EH (cell line): ENCODE results near the gene LRRC74A.
"Not testable (repeated sequence)": the region's sequence is repeated elsewhere in the genome, so short reads cannot be mapped to it uniquely, and the experiment has no call there.

Experiments
- DNase-seq: peaks from one replicate; pipeline ENCODE4 v3.0.0-alpha.2; 2015; ENCODE audit warnings: low read depth

LRRC74A gene

DNA sequence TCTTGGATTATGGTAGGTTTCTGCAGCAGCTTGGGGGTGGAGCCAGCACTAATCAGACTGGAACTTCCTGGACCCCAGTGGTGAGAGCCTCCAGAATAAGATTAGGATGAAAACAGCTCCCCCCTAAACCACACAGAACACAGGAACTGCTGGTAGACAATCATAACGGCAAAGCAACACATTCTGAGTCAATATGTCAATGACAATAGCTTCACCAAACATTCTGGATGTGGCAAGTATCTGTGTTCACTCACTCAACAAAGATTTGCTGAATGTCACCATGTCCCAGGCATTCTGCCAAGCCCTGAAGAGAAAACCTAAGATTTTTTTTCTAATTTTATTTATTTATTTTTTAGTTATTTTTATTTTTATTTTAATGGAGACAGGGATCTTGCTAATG lies 65.2 kb downstream of the LRRC74A start:
- peak; percentile 59 for DNase-seq

GRCh38 chr14:76894308-76894707 lies 68.1 kb downstream of the LRRC74A start:
- no peak for DNase-seq

DNA sequence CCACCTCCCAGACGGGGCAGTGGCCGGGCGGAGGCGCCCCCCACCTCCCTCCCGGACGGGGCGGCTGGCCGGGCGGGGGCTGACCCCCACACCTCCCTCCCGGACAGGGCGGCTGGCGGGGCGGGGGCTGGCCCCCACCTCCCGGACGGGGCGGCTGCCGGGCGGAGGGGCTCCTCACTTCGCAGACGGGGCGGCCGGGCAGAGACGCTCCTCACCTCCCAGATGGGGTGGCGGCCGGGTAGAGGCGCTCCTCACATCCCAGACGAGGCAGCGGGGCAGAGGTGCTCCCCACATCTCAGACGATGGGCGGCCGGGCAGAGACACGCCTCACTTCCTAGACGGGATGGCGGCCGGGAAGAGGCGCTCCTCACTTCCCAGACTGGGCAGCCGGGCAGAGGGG lies 71.8 kb downstream of the LRRC74A start:
- DNase-seq: not testable (repeated sequence)

DNA sequence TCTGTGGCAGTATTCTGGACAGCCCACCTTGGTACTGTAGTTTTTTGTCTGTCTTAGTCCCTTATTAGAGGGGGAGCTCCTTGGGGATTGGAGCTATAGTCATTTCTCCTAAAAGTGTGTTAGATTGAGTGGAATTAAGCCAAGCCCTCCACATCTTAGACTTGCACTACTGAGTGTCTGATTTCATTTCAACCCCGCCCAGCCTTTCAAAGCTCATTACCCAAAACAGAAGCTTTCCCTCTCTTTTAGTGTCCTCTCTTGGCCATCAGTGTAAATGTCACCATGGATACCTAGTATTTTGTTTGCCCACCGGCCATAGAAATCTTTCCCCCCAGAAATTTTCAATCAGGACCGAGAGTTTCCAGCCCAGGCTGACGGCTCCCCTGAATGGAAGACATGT lies 74.5 kb downstream of the LRRC74A start:
- peak; percentile 64 for DNase-seq

DNA sequence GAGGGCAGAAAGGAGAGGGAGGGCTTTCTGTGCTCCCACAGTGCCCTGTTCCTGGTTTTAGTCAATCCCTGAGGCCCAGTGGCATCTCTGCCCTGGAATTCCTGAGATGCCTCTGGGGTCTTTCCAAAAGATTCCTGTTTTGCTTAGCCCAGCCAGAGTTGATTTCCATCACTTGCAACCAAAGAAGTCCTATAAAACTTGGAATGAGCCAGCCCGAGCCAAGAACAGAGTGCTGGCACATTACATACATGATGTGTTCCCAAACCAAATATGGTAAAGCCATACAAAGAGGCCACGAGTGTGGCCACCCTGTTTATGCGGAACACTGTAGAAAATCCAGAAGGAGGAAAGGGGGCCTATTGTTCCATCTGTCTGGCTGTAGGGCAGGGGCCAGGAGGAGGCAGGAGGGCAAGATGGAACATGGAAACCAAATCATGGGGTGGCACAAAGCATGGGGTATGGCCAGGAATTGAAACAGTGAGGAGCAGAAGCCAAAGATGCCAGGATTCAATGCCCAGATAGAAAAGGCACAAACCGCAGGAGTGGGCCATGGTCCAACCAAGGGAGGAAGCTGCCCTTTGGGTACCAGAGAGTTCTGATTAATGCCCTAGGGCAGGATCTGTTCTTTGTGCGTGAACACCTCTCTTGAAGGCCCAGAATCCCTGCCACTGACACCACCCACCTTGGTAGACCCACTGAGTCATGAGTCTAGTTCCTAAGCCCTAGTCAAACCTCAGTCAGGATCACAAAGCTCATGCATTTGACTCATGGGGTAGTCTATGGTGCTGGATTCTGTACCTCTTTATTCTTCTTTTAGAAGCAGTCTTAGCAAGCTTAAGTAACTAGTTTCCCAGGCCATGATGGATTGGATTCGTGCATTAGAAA lies 75.2 kb downstream of the LRRC74A start:
- DNase-seq: peak; percentile 97

DNA sequence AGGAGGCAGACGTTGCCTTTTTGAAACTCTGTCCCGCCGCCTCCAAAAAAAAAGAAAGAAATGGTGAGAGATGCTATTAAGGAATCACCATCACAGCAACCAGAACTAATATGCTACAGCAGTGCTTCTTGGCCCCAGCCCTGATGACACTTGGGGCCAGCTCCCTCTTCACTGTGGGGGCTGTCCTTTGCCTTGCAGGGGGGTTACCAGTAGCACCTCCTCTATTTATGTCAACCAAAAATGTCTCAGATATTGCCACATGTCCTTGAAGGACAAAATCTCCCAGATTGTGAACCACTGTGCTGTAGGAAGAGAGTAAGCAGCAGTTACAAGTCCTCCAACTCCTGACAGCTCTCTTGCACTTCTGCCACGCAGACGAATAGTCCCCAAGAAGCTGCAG lies 76.4 kb downstream of the LRRC74A start:
- DNase-seq: peak; percentile 34

DNA sequence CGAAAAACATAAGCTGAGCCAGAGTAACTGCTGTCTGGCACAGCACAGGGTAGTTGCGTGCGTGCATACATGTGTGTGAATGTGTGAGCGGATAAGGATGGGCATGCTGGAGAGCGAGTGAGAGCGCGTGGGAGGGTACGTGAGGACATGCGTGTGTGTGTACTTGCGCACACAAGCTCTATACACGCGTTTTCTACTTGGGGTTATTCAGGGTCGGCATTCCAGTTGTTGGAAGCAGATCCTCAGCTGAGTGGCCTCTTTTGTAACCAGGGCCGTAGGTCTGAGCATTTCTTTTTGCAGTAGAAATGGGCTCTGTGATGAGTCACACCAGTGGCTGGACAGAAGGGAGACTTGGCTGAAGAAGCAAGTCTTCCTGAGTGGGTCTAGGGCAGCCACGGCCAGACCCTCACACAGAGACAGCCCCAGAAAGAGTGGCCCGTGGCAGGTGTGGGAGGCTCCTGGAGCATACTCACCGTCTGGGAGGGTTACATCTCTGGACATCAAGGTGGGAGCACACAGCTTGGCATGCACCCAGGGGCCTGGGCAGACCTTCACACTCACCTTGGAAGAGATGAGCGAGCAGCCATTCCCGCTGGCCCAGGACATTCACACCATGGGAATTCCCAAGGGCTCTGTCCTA lies 78.0 kb downstream of the LRRC74A start:
- DNase-seq: peak; percentile 99

- DNase-seq: peak; percentile 100
Measured at GRCh38 chr14:76904740-76905569, 78.7 kb downstream of the LRRC74A start.

GRCh38 chr14:76908834-76909233 lies 82.6 kb downstream of the LRRC74A start:
- no peak for DNase-seq

- no peak for DNase-seq
Measured at GRCh38 chr14:76909266-76909665, 83.1 kb downstream of the LRRC74A start.

DNA sequence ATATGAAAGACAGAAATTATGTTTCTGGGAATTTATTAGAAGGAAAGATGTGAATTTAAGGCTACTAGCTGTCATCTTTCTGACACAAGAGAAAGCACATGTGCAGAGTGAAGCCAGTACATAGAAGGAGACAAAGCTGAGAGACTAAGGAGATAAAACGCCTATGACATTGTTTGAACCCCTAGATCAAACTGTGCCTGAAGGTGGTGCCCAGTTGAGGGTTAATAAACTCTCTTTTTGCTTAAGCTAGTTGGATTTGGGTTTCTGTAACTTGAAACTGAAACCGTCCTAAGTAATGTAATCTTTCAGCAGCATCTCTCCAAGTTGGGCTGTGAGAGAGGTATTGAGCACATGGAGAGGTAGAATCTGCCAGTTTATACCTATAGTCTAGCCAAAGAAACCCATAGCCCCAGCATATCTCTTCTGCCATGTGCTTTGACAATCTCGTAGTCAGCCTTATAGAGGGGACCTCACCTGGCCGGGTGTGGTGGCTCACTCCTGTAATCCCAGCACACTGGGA lies 84.2 kb downstream of the LRRC74A start:
- no peak for DNase-seq

GRCh38 chr14:76911473-76911872 lies 85.3 kb downstream of the LRRC74A start:
- DNase-seq: no peak

GRCh38 chr14:76914533-76915081 lies 88.4 kb downstream of the LRRC74A start:
- not testable (repeated sequence) for DNase-seq

- DNase-seq: no peak
Measured at GRCh38 chr14:76916040-76916715, 90.0 kb downstream of the LRRC74A start.

DNA sequence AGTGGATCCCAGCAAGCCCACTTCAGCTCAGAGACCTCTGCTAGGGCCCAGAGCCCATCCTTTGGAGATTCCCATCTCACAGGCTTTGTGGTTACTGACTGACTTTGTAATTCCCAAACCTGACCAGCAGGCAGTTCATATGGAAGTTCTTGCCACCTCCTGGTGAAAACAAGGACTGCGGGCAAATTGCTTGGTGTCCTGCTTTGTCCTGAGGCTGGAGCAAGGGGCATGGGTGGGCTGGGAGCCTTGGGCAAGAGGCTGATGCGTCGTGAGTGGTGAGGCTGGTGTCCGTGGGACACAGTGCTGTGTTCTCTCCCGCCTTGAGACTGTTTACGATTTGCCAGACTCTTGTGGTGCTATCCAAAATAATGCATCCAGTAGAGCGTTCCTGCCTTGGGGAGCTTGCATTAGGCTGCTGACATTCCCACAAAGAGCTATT lies 91.0 kb downstream of the LRRC74A start:
- DNase-seq: peak; percentile 83

- peak; percentile 27 for DNase-seq
Measured at GRCh38 chr14:76917745-76918255, 91.6 kb downstream of the LRRC74A start.

DNA sequence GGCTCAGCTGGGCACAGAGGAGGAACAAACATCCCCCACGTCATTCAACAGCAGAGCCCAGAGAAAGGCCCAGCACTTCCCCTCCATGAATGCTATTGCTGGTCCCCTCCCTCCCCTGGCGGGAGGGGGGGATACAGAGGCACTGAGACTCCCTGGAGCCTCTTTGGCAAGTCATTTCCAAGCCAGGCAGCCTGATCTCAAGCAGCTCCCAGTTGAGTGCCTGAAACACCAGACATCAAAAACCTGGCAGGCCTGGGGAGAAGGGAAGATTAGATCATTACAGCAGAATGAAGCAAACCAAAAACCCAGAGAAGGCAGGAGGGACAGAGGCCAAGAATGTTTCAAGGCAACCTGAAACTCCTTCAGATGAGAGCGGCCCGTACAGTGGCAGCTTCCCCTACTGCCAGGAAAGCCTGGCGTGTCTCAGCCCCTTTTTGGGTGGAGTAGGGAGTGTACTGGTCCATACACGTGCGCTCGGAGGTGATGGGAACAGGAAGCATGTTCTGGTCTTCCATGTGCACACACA lies 92.1 kb downstream of the LRRC74A start:
- DNase-seq: peak; percentile 92

- peak; percentile 99 for DNase-seq
Measured at GRCh38 chr14:76918782-76919394, 92.7 kb downstream of the LRRC74A start.
